Brain microvascular endothelial cell (primary cell): ENCODE measurements around the gene MARK1.

Source experiments
- DNase-seq: peaks from one replicate; pipeline ENCODE4 v3.0.0-alpha.2; 2020
- H3K27ac ChIP-seq: fragments of 250-450 bp; sonication (Bioruptor Pico); 2 replicates; pipeline ENCODE4 v1.5.1; 2020; ENCODE audit warnings: mild to moderate bottlenecking, moderate library complexity
- H3K27me3 ChIP-seq: fragments of 250-450 bp; sonication (Bioruptor Pico); replicated peaks from 2 replicates; pipeline ENCODE4 v1.5.1; 2020; ENCODE audit warnings: mild to moderate bottlenecking
- H3K36me3 ChIP-seq: fragments of 250-450 bp; sonication (Bioruptor Pico); replicated peaks from 2 replicates; pipeline ENCODE4 v1.5.1; 2020; ENCODE audit warnings: mild to moderate bottlenecking
- H3K4me3 ChIP-seq: 2 replicates; pipeline ENCODE4 v1.5.1; 2011; ENCODE audit warnings: low read depth, mild to moderate bottlenecking, control low read depth, low read length, moderate library complexity
- CTCF ChIP-seq: IDR thresholded peaks from 2 replicates; pipeline ENCODE4 v1.5.1; 2011; ENCODE audit warnings: low read depth, mild to moderate bottlenecking, moderate library complexity, low read length, control low read depth, inconsistent platforms; ENCODE audit errors: missing control alignments
- in situ Hi-C: cut with HindIII; loops from 2 replicates; pipeline ENCODE4 v1.10.0; 2017; ENCODE audit warnings: low sequenced_read_pairs, low pct_ligation_motif_present

Gene MARK1

DNA sequence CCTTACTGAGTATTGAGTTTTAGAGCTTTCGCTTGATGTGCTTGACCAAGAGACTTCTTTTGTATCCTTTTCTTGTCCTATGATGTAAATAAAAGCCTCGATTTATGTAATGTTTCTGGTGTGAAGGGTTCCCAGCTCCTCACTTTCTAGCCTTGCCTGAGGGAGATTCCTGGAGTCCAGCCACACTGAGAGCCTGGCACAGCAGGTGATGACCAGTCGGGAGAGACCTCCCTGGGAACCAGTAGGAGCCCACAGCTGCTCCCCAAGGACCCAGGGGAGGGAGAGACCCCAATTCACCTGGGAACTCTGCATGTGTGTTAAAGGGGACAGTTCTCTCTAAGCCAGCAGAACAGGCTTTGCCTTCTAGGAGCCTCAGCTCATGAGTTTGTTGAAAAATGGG, 171.1 kb downstream of the MARK1 start:
- no peak for TF ChIP-seq CTCF
- Histone ChIP-seq H3K27me3 (no peaks in the 10 kb centered on the region), H3K27ac (no peak overlapping the region), H3K4me3 (no peak overlapping the region), H3K36me3 (no peaks in the 10 kb centered on the region)
- no peak for DNase-seq
- in situ Hi-C loops = no loop called here

GRCh38 chr1:220700556-220701179, 172.7 kb downstream of the MARK1 start:
- H3K36me3 ChIP-seq = no peaks in the 10 kb centered on the region
- in situ Hi-C loops = no loop called here
- H3K4me3 ChIP-seq = no peak overlapping the region
- no peak for TF ChIP-seq CTCF
- H3K27ac ChIP-seq = no peak overlapping the region
- no peaks in the 10 kb centered on the region for H3K27me3 ChIP-seq
- no peak for DNase-seq

DNA sequence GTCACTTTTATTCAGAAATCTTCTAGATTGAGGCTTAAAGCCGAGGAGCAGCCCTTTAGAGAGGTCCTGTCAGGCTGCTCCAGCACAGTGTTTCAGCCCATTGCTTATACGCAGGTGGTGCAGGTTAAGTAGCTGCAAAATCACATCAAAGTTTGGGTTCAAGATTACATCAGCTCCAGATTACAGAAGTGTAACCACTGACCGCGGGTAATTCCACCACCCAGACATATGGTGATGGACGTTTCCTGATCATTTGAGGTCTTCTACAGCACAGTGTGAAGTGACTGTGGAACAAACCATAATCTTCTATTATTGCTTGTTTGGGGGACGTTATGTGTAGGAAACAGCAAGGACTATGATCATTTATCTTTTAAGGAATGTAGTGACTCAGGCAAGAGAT, 174.0 kb downstream of the MARK1 start:
- DNase-seq = no peak
- TF ChIP-seq CTCF = no peak
- Histone ChIP-seq H3K27me3 (no peaks in the 10 kb centered on the region), H3K4me3 (no peak overlapping the region), H3K36me3 (no peaks in the 10 kb centered on the region), H3K27ac (no peak overlapping the region)
- in situ Hi-C loops = no loop called here

- Histone ChIP-seq H3K27ac (no peak overlapping the region), H3K4me3 (no peak overlapping the region), H3K36me3 (no peaks in the 10 kb centered on the region), H3K27me3 (no peaks in the 10 kb centered on the region)
- no peak for DNase-seq
- TF ChIP-seq CTCF = no peak
- in situ Hi-C loops = no loop called here
These were observed 174.9 kb downstream of the MARK1 start for GRCh38 chr1:220702733-220703270.

DNA sequence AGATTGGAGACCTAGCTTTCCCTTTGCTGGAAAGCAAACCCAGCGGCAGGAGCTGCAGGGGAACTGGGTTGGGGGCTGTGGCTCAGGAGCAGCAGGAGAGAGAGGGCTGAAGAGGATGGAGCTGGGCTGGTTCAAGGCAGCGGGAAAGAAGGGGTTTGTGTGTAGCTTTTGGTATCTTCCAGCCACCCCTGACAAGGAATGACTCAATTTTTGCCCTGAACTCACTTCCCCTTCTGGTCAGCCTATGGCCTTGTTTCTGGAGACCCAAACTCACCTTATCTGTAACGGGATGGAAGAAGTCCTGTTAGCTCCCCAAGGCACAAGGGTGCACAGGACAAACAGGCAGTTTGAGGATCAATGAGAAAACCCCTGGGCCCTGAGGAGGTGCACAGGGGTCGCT, 175.4 kb downstream of the MARK1 start:
- in situ Hi-C loops = no loop called here
- no peak overlapping the region for H3K27ac ChIP-seq
- TF ChIP-seq CTCF = no peak
- DNase-seq = no peak
- H3K4me3 ChIP-seq = no peak overlapping the region
- H3K27me3 ChIP-seq = no peaks in the 10 kb centered on the region
- no peaks in the 10 kb centered on the region for H3K36me3 ChIP-seq

DNA sequence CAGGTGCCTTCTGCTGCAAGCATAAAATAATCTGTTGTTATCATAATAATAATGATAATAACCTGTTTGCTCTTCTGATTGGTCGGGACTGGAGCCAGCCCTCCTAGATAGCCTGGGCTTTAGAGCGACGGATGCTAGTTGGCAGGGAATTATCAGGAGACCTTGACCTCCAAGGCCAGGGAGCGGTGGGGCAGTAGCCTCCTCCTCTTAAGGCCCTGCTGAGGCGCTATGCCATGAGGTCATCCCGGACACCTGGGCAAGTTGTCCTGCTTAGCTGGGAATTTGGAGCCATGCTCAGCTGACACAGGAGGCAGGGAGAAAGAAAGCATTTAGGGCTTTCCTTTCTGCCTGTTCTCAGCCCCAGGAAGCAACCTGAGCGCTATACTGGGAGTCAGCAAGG, 177.8 kb downstream of the MARK1 start:
- no peak overlapping the region for H3K27ac ChIP-seq
- DNase-seq = no peak
- TF ChIP-seq CTCF = no peak
- no peaks in the 10 kb centered on the region for H3K36me3 ChIP-seq
- in situ Hi-C loops = no loop called here
- no peak overlapping the region for H3K4me3 ChIP-seq
- no peaks in the 10 kb centered on the region for H3K27me3 ChIP-seq
